Thyroid gland (tissue), 4 donors: ENCODE data around the gene SLC5A6.

Experiments used
- CTCF ChIP-seq, 6 experiments: fragments of 200-600 bp in 3 of 6; fragments of 450-650 bp in 3 of 6; sonication (generic) in 3 of 6; IDR thresholded peaks; one replicate each; pipeline ENCODE4 v1.5.1; 2016 to 2019; ENCODE audit warnings: antibody characterized with exemption in 6 of 6, mild to moderate bottlenecking in 2 of 6, inconsistent platforms in 1 of 6, moderate library complexity in 1 of 6
- POLR2A ChIP-seq, 2 donors: fragments of 450-650 bp; IDR thresholded peaks; one replicate each; pipeline ENCODE4 v1.6.1; 2017; ENCODE audit warnings: antibody characterized with exemption in 2 of 2, mild to moderate bottlenecking in 2 of 2, moderate library complexity in 1 of 2

GRCh38 chr2:27243391-27244130, 31.5 kb upstream of the SLC5A6 start:
- TF ChIP-seq CTCF (IDR thresholded peaks at IDR 0.05) (no peak), POLR2A (IDR thresholded peaks at IDR 0.05) (no peak)
